SJCRH30 (cell line): ENCODE results near the gene SOD3. TPM values are rescaled to one million over a fixed set of nuclear protein-coding genes. Genes with fewer than 3 reads are reported as not detected.

Source experiments
- DNase-seq, 2 experiments: peaks; one replicate each; pipeline ENCODE4 v3.0.0-alpha.2; 2015 to 2020
- H3K27ac ChIP-seq: fragments of 250-450 bp; sonication (Bioruptor Pico); 2 replicates; pipeline ENCODE4 v1.5.1; 2020; ENCODE audit warnings: mild to moderate bottlenecking, moderate library complexity
- H3K27me3 ChIP-seq: fragments of 250-450 bp; sonication (Bioruptor Pico); 2 replicates; pipeline ENCODE4 v1.5.1; 2020; ENCODE audit warnings: mild to moderate bottlenecking, moderate library complexity
- H3K36me3 ChIP-seq: fragments of 250-450 bp; sonication (Bioruptor Pico); 2 replicates; pipeline ENCODE4 v1.5.1; 2020; ENCODE audit warnings: mild to moderate bottlenecking, moderate library complexity
- H3K4me1 ChIP-seq: fragments of 250-450 bp; sonication (Bioruptor Pico); 2 replicates; pipeline ENCODE4 v1.5.1; 2020; ENCODE audit warnings: mild to moderate bottlenecking, moderate library complexity
- H3K4me3 ChIP-seq: fragments of 250-450 bp; sonication (Bioruptor Pico); 2 replicates; pipeline ENCODE4 v1.5.1; 2020; ENCODE audit warnings: mild to moderate bottlenecking, moderate library complexity
- H3K9me3 ChIP-seq: fragments of 250-450 bp; sonication (Bioruptor Pico); replicated peaks from 2 replicates; pipeline ENCODE4 v1.5.1; 2020; ENCODE audit warnings: mild to moderate bottlenecking, moderate library complexity
- total RNA-seq: library from RNA; depleted of rRNA; stranded (reverse); fragments of >200 nt; shearing (Covaris generic); gene quantifications from 2 replicates; pipeline ENCODE4 v1.2.3, GENCODE V29; 2014

Gene SOD3
- total RNA-seq, 1 experiment from 2014 or later, result not detected

DNA sequence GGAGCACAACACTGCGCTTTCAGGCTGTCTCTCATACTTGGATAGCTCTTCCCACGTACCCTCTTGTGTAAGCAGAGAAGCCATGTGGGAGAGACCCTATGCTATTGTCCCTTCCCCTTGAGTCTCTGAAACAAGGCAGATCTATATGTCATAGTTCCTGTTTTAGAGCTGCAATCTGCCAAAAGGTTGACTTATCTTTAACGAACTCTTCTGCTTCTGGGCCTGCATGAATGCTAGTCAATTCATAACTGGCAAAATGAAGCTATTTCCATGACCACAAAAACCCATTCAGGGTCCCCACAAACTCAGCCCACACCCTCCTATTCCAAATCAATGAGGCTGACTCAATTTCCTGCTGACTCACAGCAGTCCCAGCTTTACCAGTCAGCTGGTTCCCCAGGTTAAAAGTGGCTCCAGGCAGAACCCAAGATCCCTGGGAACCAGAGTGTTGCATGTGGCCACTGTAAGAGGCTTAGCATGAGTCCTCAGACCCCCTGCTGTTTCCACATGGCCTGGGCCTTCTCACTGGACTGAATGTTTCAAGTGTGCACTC, 25.3 kb upstream of the SOD3 start:
- Histone ChIP-seq H3K27ac (peak overlapping the region; percentile 17; the same call in 1 of the 2 replicates), H3K36me3 (no peaks in the 10 kb centered on the region), H3K27me3 (no peaks in the 10 kb centered on the region), H3K4me1 (peaks cover 29% of the 10 kb centered on the region), H3K4me3 (no peak overlapping the region), H3K9me3 (no peaks in the 10 kb centered on the region)
- DNase-seq, result peak; percentile 50 to 60

GRCh38 chr4:24770667-24771066, 24.7 kb upstream of the SOD3 start:
- peak overlapping the region; percentile 17; the same call in 1 of the 2 replicates for H3K27ac ChIP-seq
- no peak for DNase-seq

DNA sequence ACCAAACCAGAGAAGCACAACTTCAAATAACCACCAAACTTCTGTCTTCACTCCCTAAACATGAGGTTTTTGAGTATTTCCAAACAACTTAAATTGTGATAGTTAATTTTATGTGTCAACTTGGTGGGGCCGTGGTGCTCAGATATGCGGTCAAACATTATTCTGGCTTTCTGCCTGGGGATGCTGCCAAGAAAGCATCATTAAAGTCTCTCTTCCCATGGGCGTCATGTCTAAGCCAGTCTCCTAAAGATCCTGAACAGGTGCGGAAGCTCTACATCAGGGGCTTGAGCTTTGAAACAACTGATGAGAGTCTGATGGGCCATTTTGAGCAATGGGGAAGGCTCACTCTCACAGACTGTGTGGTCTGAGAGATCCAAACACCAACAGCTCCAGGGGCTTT, 24.1 kb upstream of the SOD3 start:
- Histone ChIP-seq H3K27ac (no peak overlapping the region), H3K27me3 (no peaks in the 10 kb centered on the region), H3K4me3 (no peak overlapping the region), H3K9me3 (no peaks in the 10 kb centered on the region), H3K4me1 (peaks cover 26% of the 10 kb centered on the region), H3K36me3 (no peaks in the 10 kb centered on the region)
- DNase-seq, result peak; percentile 68 to 85

More at GRCh38 chr4:24770667-24771066, 24.7 kb upstream of the SOD3 start:
- Histone ChIP-seq H3K36me3 (no peaks in the 10 kb centered on the region), H3K27me3 (no peaks in the 10 kb centered on the region), H3K4me1 (peaks cover 26% of the 10 kb centered on the region), H3K9me3 (no peaks in the 10 kb centered on the region), H3K4me3 (no peak overlapping the region)

GRCh38 chr4:24772061-24772705, 23.2 kb upstream of the SOD3 start:
- H3K9me3 ChIP-seq, result no peaks in the 10 kb centered on the region
- peak; percentile 34 to 63 for DNase-seq
- no peaks in the 10 kb centered on the region for H3K36me3 ChIP-seq
- peak overlapping the region; percentile 19; the same call in 1 of the 2 replicates for H3K27ac ChIP-seq
- H3K4me1 ChIP-seq, result peaks cover 26% of the 10 kb centered on the region
- no peaks in the 10 kb centered on the region for H3K27me3 ChIP-seq
- H3K4me3 ChIP-seq, result no peak overlapping the region

GRCh38 chr4:24772952-24773351, 22.4 kb upstream of the SOD3 start:
- H3K9me3 ChIP-seq, result no peaks in the 10 kb centered on the region
- no peaks in the 10 kb centered on the region for H3K36me3 ChIP-seq
- DNase-seq, result no peak
- no peak overlapping the region for H3K4me3 ChIP-seq
- peaks cover 26% of the 10 kb centered on the region for H3K4me1 ChIP-seq
- no peak overlapping the region for H3K27ac ChIP-seq
- H3K27me3 ChIP-seq, result no peaks in the 10 kb centered on the region

DNA sequence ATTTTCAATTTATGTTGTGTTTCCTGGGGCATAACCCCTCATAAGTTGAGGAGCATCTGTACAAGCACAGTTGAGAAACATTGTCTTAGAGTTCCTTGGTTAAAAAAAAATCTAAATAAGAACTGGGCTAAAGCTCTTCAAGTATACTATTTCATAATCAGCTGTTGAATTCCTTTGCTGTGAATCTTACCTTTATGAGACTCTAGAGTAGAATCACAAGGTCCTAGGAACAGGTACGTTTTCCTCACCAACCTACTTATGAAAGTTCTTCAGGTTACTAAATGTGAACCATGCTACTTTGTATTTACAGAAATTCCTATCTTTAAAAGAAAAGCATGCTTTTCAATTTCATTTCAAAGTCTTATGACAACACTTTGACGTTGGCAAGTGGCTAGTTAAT, 20.9 kb upstream of the SOD3 start:
- no peak overlapping the region for H3K27ac ChIP-seq
- no peak overlapping the region for H3K4me3 ChIP-seq
- no peaks in the 10 kb centered on the region for H3K9me3 ChIP-seq
- H3K27me3 ChIP-seq, result no peaks in the 10 kb centered on the region
- DNase-seq, result no peak
- H3K4me1 ChIP-seq, result peaks cover 26% of the 10 kb centered on the region
- no peaks in the 10 kb centered on the region for H3K36me3 ChIP-seq

DNA sequence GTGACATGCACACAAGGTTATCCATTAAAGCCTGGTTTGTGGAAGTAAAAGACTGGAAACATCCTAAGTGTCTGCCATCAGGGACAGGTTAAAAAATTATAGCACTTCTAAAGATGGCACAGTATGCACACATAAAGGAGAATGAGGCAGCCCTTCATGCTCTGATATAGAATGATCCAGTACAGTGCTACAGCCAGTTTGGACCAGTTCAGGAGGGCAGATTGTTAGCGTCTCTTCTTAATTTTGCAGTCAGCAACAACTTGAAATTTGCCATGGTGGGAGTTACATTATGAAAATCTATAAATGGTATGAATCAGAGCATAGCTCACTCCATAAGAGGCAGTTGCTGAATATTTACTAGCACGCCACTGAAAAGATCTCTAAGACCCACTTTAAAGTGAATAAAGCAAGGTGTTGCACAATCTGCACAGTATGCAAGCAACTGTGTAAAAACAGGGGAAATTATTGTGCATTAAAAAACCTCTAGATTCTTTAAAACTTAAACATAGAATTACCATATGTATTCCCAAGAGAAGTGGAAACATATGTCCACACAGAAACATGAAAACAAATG, 20.3 kb upstream of the SOD3 start:
- Histone ChIP-seq H3K27ac (no peak overlapping the region), H3K36me3 (no peaks in the 10 kb centered on the region)

DNA sequence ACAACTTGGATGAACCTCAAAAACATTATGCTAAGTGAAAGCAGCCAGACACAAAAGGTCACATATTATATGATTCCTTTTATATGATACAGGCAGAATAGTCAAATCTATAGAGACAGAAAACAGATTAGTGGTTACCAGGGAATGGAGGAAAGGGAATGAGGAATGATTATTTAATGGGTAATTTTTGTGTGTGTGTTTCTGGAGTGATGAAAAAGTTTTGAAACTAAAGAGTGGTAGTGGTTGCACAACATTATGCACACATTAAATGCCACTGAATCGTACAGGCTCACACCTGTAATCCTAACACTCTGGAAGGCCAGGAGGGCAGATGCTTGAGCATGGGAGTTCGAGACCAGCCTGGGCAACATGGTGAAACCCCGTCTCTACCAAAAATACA, 19.6 kb upstream of the SOD3 start:
- peaks cover 15% of the 10 kb centered on the region for H3K4me1 ChIP-seq
- no peak overlapping the region for H3K27ac ChIP-seq
- DNase-seq, result no peak
- no peaks in the 10 kb centered on the region for H3K9me3 ChIP-seq
- no peaks in the 10 kb centered on the region for H3K36me3 ChIP-seq
- H3K4me3 ChIP-seq, result no peak overlapping the region
- no peaks in the 10 kb centered on the region for H3K27me3 ChIP-seq

More for the DNA sequence above, 20.3 kb upstream of the SOD3 start:
- Histone ChIP-seq H3K27me3 (no peaks in the 10 kb centered on the region), H3K9me3 (no peaks in the 10 kb centered on the region), H3K4me1 (peaks cover 21% of the 10 kb centered on the region), H3K4me3 (no peak overlapping the region)
- DNase-seq, result no peak

DNA sequence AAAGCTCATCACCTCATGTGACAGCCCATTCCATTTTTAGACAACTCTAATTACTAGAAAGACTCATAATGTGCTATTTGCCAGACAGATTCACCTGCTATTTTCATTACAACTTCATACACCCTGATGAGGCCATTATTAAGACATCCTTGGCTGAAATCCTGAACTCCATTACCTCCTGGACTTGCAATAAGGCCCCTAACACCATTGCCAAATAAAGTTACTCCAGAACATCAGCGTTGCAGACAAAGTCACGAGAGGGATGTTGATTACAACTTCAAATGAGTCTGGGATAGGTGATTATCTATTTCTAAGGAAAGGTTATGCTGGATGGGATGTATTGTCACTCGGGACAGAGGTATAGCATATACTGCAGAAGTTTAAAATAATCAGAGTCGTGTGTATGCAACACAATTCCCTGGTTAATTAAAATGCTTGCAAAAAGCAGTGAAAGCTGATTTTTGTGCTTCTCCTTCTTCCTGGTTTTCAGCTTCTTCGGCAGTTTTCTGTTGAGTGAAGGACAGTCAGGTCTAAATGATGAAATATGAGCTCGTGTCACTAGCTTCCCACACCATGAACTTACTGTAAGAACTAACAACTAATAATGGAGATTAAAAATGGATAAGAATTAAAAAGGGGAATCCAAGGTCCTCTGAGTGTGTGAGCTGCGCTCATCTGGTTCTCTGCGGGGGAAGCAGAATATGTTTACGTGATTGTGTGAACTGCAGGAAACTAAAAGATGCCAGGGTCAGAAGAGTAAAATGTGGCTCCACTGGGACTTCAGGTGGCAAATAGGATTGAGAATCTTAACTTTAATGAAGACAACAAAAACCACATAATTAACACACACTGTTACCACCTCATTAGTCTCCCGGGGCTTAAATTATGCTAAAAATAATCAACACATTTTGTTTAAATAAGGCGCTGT, 17.6 kb upstream of the SOD3 start:
- Histone ChIP-seq H3K27ac (no peak overlapping the region), H3K4me1 (no peaks in the 10 kb centered on the region), H3K9me3 (no peaks in the 10 kb centered on the region), H3K4me3 (no peak overlapping the region), H3K27me3 (no peaks in the 10 kb centered on the region), H3K36me3 (no peaks in the 10 kb centered on the region)
- no peak for DNase-seq

DNA sequence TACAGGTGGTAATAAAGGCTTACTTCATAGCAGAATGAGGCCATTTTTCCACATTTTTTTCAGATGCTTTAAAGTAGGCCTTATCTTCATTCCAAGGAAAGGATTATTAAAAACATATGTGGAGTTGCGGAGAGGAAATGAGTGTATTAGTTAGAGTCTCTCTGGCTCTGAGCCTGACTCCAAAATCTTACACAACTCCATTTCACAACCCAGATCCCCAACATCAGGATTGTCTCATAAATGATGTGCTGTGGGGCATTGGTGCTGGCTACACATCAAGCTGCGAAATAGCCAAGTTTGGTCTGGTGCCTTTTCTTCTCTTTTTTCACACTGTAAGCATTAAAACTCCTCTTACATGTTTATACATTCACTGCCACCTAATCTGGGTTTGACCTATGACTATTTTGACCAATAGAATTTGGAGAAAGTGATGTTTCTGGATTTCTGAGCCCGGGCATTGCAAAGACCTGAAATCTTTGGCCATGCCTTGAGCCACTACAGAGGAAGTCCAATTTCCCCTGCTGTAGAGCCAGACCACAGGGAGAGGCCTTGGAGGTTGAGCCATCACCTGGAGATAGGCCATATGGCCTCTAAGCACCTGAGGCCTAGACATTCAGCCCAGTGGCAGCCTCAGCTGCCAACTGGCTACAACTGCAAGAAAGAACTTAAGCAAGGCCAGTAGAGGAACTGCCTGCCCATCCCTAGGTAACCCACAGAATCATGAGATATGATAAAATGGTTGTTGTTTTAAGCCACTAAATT, 16.7 kb upstream of the SOD3 start:
- DNase-seq, result no peak
- Histone ChIP-seq H3K36me3 (no peaks in the 10 kb centered on the region), H3K9me3 (no peaks in the 10 kb centered on the region), H3K4me1 (no peaks in the 10 kb centered on the region), H3K4me3 (no peak overlapping the region), H3K27me3 (no peaks in the 10 kb centered on the region), H3K27ac (no peak overlapping the region)

DNA sequence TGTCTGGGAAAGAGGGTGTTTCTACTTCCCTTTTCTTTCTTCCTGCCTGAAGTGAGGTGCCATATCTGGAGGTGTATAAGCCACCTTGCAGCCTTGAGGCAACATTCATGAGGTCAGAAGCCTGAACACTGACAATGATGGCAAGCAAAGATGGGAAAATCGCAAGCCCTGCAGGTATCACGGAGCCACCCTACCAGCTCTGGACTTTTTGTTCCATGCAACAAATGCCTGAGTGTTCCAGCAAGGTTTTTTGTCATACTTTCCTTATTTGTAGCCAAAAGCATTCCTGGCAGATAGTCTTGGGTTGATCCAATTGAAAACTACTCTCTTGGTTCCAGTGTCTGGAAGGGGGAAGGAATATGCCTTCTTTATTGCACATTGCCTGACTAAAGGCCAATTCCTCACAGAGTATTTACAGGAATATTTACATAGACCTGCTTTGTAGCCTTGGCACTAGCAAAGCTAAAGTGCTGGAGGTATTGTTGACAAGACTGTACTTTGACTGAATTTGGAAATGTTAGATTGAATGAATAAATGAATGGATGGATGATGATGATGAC, 14.4 kb upstream of the SOD3 start:
- DNase-seq, result no peak
- H3K36me3 ChIP-seq, result no peaks in the 10 kb centered on the region
- H3K9me3 ChIP-seq, result no peaks in the 10 kb centered on the region
- H3K4me1 ChIP-seq, result no peaks in the 10 kb centered on the region
- H3K27me3 ChIP-seq, result no peaks in the 10 kb centered on the region
- no peak overlapping the region for H3K4me3 ChIP-seq
- no peak overlapping the region for H3K27ac ChIP-seq

- no peak overlapping the region for H3K4me3 ChIP-seq
- no peak overlapping the region for H3K27ac ChIP-seq
- DNase-seq, result no peak
These were observed 13.2 kb upstream of the SOD3 start for GRCh38 chr4:24781999-24782745.

GRCh38 chr4:24783506-24783905, 11.9 kb upstream of the SOD3 start:
- Histone ChIP-seq H3K9me3 (no peaks in the 10 kb centered on the region), H3K4me3 (no peak overlapping the region), H3K36me3 (no peaks in the 10 kb centered on the region), H3K4me1 (no peaks in the 10 kb centered on the region), H3K27ac (no peak overlapping the region), H3K27me3 (no peaks in the 10 kb centered on the region)
- DNase-seq, result no peak

More at GRCh38 chr4:24781999-24782745, 13.2 kb upstream of the SOD3 start:
- H3K36me3 ChIP-seq, result no peaks in the 10 kb centered on the region
- H3K27me3 ChIP-seq, result no peaks in the 10 kb centered on the region
- H3K9me3 ChIP-seq, result no peaks in the 10 kb centered on the region
- no peaks in the 10 kb centered on the region for H3K4me1 ChIP-seq
